Renal cortical epithelial cell (primary cell): Measurements from ENCODE around the gene S1PR1. TPM values are rescaled to one million over a fixed set of nuclear protein-coding genes. Genes with fewer than 3 reads are reported as not detected.
A peak's percentile ranks its signal among the peaks of the same experiment; 100 is the strongest.

Experiments
- DNase-seq: peaks from one replicate; pipeline ENCODE4 v3.0.0-alpha.2; 2011; ENCODE audit warnings: low read depth
- total RNA-seq: library from RNA; depleted of rRNA; stranded (reverse); fragments of >200 nt; gene quantifications from 2 replicates; pipeline ENCODE4 v1.2.3, GENCODE V29; 2014

The S1PR1 gene
- total RNA-seq, 1 donor from 2014 or later, result 8.2 TPM

DNA sequence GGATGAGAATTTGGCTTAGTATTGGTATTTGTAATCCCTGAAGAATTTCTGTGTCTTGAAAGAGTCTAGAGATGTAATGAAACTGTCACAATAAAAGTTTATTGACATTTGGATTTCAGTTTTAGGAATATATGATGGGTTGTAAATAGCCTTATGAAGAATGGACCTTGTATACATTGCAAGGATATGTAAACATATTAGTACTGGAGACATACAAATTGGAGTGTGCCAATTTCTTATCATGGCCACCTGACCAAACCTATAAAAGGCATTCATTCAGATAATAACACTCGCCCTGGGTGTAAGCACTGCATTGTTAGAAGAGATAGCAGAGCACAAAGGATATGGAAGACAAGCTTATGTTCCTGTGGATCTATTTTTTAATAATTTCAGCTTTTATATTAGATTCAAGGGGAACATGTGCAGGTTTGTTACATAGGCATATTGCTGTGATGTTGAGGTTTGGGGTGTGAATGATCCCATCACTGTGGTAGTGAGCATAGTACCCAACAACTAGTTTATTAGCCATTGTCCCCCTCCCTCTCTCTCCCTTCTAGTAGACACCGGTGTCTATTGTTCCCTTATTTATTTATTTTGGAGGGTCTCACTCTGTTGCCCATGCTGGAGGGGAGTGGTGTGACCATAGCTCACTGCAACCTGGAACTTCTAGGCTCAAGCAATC, 8.6 kb downstream of the S1PR1 start:
- no peak for DNase-seq

DNA sequence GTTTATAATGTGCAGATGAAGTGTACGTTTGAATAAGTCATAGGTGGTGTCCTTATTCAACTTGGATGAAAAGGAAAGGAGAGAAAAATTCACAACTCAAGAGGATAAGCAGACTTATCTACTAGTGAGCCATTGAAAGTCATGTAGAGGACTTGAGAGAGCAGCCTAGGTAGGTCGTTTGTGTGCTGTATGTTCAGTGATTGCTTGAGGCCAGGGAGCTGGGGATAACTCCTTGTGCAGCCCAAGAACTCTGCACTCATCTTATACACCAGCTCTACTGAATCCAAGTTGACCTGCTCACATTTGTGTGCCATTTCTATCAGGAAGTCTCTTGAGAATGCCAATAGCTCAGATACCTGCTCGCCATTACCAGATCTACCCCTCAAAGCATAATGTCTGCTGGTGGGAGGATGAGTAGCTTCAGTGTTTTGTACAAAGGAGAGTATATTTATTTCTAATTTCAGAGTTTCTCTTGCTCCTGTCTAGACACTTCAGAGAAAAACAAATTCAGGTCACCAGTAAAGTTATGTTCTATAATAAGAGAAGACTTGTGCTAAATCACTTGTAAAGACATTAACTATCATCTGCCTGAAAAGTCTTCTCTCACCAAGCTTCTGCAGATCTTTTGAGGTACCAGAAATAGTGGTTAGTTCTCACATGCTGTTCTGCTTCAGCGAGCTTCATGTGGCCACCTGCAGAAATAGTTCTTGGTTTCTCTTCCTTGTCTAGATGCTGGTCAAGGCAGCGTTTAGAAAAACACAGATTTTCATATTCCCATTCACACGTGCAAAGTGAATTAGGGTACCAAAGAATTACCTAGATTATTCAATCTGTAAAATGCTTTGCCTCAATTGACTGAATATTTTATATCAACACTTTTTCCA, 10.8 kb downstream of the S1PR1 start:
- DNase-seq, result peak; percentile 36

DNA sequence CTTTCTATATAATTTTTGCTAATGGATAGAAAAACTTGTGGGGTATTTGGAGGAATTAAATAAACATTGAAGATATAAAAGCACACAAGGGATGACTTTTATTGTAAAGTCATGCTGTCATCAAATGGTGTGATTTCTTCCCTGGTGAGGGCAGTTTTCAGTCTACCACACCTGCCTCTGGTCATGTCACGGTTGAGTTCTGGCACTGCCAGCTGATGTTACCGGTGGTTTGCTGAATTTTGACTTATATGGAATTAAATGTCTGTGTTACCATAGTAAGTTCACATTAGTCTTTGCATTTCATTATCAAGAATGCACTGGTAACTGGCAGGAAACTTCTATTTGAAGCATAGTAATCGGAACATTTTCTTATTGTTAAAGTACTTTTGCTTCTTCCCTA, 13.4 kb downstream of the S1PR1 start:
- DNase-seq, result no peak

DNA sequence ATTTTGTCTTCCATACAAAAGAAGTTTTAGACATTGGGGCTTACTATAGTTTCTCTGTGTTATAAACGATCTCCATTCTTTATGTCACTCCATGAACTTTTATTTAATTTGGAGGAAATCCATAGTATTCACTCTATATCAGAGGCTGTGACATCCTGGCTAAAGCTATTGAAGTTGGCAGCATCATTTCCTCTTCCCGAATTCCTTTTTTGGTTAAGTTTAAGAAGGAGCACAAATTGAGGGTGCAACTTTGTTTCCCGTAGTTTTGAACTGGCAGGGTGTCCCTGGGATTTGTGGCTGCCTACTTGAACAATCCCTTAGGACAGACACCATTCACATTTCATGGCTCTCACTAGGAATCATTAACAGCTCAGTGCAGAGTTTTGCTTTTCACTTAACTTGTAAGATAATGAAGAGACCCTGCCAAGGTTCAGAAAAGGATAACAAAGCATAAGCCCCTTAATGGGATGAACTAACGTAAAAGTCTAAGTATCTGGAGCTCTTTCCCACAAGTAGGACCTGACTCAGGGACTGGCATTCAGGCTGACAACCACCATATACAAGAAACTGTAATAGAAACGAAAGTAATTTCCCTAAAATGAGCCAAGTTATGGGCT, 13.9 kb downstream of the S1PR1 start:
- peak; percentile 30 for DNase-seq

DNA sequence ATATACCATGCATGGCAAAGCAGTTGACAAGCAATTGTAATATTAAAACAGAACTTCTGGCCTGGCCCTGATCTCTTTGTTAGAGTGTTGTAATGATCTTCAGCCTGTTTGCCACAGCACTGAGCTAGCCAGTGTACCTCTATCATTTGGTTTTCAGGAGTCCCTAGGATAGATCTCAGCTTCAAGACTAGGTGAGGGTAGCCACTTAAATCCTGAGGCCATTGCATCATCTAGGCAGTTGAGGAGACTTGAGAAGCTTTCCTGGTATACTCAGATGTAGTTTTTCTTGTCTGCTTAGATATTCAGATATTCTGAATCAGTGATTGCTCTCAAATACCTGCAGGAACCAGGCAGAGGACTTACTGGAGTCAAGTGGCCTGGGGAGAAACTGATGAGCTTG, 14.7 kb downstream of the S1PR1 start:
- no peak for DNase-seq

DNA sequence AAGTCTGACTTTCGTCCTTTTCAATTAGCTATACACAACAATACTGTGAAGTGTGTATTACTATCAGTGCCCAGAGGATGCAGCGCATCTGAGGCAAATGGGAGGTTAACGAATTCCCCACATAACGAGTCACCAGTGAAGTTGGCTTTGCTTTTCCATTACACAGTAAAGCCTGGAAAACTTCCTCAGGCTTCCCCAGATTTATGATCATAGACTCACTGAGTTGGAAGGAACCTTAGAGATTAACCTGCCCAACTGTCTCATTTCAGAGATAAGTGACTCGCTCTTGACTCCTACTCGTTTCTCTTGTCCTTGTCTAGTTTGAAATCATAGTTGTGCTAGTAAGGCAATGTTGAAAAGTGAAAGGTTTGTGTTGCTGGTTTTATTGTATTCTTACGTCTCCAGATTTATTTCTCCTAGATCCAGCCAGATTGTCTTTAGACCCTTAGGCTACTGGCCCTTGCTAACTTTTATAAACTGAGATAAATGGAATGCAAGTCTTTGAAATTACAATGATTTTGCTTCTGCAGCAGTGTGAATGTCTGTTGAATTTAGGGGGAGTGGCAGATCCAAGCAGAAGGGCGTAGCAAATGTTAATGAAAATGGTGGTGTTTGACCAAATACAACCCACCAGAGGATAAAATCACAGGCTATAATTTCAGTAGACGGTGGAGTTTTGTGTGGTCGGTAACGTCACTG, 17.3 kb downstream of the S1PR1 start:
- DNase-seq, result peak; percentile 50

DNA sequence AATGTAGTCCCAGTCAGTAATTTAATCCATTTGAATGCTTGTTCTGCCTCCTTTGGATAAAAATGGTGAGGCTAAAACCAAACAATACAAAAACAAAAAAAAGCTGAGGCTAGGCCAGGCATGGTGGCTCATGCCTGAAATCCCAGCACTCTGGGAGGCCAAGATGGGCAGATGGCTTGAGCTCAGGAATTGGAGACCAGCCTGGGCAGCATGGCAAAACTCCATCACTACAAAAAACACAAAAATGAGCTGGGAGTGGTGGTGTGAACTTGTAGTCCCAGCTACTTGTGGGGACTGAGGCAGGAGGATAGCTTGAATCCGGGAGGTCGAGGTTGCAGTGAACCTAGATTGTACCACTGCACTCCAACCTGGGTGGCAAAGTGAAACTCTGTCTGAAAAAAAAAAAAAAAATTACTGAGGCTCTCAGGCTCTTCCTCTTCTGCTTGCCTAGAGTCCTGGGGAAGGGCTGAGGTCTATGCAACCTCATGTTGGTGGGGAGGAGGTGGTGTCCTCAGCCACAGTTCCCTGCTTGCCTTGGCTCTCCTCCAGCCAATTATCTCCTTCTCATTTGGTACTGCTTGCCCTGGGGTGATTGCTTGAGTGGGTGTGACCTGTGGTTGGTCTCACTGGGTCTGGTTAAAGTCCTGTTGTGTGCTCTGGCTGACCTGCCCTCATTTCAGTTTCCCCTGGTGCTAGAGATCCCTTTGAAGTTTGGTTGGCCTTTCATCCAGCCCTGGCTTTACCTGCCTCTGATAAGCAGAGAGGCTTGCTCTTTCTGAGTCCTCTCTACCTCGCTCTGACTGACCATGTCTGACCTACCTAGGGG, 20.9 kb downstream of the S1PR1 start:
- peak; percentile 88 for DNase-seq

DNA sequence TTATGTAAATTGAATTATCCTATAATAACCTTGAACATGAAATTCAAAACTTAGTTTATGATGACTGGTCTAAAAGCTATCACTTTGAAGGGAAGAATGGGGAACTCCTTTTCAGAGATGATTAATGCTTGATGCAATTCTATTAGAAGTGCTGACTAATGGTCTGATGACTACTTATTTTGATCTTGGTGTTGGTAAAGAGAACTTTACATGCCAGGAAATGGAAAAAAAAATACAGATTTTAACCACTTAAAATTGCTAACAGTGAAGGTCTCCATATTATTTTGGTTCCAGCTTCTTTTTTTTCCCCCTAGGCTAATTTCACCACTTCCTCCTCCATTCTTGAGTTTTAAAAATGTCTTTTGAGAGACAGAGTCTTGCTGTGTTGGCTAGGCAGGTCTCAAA, 22.9 kb downstream of the S1PR1 start:
- peak; percentile 94 for DNase-seq

DNA sequence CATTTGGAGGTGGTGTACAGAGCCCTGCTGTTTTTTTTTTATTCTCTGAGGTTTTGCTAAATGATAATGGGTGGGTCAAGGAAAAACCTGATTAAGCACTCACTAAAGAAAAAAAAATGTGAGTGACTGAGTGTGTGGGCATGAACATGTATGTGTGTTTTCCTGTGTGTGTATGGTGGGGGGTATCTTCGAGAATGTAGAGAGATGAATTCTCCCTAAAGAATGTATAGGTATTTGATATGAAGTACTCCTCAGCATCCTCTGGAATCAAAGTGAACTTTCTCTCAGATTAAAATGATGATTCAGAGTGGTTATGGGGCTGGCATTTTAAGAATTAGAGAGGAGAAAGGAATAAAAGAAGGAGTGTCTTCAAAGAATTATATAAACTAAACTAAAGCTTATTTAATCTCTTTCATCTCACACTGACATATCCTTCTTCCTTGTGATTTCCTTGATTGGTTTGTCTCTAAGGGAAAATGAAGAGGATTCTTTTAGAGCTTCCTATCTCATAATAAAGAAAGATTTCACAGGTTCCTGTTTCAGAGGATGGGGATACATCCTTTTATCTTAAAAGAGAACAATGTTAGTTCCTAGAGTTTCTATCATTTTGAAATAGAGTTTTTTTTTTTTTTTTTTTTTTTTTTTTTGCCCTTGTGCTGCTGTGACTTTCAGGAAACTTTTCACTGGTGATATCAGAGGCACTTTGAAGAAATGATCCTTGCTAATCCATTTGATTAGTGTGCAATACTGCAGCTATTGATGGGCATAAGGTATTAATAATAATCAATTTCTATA, 23.9 kb downstream of the S1PR1 start:
- DNase-seq, result peak; percentile 16

DNA sequence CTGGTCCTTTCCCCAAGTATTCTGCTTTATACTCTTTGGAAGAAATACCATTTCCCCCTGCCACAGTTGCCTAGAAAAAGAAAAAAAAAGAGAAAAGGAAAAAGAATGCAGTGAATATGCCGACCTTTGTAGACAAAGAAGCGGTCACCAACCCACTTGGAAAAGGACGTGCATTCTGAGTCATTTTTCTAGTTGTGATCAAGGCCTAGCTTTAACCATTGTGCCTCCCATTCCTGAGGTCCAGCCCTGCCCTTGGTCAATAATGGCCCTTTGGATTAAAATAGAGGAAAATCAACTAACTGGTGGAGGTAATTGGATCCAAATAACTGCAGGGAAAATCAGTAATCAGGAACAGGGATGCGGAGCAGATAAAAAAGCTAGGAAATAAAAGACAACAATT, 24.8 kb downstream of the S1PR1 start:
- DNase-seq, result peak; percentile 29

DNA sequence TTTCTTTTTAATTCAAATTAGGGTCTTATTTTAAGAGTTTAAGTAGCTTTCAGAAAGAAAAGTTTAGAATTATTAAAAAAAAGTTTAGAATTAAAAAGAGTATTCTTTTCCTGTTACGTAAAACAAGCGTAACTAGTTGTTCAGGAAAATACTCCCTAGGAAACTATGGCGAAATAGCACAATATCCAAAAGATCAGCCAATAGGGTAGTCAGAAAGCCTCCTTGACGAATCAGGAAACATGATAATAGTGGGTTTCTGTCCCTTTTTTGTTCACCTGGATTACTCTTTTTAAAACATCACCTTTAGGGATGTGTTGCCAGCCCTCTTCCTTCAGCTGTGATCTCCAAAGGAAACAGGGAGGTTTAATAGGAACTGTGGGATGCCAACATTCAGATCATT, 25.2 kb downstream of the S1PR1 start:
- no peak for DNase-seq

DNA sequence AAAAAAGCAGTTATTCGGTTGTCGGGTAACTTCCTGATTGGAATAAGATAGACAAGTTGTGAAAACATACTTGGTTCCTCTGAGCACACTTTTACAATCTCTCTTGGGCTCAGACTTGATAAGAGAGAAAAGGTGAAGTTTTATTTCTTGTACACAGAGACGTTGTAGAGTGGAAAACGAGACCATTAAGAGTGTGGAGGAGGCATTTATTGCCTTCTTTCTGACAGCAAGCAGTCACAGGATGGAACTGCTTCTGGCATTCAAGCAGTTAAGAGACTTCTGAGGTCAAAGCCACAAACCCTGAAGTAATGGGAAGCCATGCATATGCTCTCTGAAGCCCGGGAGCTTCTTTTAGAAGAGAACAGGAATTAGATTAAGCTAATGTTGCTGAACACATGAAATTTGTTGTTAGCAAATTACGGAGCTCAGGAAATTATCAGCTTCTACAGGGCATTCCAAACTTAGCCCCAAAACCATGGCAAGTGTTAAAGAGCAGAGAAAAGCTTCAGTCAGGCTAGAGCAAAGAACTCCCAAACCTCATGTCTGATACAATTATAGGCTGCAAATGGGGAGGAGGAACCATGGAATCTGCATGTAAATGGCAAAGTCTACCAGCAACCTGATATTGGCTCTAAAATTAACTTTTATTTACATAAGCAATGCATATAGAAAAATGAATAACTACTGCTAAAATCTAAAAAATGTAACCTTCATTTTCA, 26.0 kb downstream of the S1PR1 start:
- peak; percentile 66 for DNase-seq

DNA sequence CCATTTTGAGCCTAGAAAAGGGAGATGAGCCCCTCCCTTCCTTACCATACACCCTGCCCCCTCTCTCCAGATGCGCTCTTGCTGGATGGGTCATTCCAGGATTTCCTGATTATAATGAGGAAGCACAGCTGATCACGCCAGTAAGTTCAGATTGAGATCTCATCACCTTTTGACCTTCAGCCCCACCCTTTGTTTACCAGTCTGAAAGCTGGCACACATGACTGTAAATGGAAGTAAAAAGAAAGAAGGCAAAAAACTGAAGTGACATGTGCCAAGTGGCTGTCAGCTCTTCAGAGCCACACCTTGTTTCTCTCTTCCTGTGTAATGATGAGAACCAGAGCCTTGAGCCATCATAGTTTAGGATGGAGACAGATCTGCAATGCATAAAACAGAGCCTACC, 27.9 kb downstream of the S1PR1 start:
- DNase-seq, result peak; percentile 15

DNA sequence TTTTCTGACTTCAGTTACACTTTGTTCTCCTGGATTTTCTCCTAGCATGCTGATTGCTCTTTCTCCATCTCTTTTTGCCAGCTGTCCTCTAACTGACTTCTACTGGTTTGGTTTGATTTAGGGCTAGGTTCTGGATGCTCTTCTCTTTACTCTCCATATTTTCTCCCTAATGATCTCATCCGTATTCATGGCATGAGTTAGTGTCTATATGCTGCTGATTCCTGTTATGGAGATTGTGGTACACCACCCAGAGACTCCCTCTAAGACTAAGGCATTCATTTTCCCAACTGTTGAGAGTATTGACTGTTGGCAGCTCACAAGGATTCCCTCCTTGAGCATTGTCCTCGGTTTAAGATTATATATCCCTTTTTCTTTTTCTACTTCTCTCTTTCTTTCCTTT, 28.9 kb downstream of the S1PR1 start:
- DNase-seq, result no peak

DNA sequence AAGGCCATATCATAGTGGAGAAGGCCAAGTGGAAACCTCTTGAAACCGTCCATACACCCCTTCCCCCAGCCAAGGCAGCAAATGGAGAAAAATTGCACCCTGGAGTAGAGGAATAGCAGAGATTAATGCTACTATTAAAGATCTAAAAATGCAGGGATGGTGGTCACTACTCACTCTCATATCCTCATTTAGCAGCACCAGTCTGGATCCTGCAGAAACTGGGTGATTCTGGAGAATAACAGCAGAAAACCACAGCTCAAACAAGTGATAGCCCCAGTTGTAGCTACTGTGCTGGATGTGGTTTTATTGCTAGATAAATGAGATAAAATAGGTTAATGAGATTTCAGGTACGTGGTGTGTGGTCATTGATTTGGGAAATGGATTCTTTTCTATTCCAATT, 30.3 kb downstream of the S1PR1 start:
- DNase-seq, result no peak

DNA sequence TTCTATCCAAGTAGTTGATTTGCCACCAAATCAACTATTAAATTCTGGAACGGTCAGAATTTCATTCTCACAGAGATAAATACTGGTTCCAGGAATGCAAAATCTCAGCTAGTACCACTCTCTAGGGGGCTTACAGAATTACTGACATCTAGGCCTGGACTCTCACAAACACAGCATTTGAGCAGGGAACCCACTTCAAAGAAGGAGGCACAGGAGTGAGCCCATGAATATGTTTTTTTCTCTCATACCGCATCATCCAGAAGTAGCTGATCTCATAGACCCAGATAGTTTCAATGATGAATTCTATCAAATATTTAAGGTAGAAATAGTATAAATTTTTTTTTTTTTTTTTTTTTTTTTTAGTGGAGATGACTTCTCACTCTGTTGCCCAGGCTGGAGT, 32.1 kb downstream of the S1PR1 start:
- DNase-seq, result no peak

DNA sequence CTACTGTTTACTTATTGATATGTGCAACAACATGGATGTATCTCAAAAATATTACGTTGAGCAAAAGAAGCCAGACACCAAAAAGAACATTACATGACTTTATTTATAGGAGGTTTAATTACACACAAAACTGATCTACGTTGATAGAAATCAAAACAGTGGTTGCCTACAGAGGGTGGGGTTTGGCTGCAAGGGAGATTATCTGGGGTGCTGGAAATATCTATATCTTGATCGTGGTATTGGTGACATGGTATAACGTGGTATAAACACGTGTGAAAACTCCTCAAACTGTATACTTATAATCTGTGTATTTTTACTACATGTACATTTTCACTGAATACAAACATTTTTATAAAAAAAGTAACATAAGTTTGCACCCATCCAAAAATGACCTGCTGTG, 38.9 kb downstream of the S1PR1 start:
- no peak for DNase-seq

DNA sequence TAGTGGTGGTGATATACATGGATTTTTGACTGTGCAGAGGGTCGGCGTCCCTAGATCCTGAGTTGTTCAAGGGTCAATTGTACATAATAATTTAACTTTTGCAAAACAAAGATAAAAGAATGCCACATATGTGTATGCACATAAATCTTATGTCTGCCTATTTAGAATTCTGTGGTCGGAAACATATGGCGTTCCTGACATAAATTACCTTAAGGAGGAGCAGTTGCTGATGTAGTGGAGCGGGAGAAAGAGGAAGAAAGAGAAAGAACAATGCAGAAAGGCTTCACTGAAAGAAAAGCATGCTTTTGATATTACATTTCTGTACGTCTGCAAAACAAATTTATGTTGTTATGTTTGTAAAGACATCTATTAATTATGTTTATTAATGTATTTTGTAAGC, 40.0 kb downstream of the S1PR1 start:
- no peak for DNase-seq

DNA sequence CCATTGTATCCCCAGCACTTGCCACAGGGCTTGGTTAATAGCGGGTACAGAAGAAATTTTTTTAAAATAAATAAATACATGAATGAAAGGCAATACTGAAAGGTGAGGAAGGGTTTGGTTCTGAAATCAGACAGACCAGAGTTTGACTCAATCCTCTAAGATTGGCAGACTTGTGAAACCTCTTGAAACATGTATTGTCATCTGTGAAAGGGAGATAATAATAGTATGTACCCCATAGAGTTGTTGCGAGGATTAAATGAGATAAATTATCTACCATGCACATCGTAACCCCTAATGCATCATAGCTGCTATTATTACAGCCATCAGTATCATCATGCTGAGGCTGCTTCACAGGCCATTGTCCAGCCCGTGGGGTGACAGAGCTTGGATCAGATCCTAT, 41.4 kb downstream of the S1PR1 start:
- DNase-seq, result no peak

DNA sequence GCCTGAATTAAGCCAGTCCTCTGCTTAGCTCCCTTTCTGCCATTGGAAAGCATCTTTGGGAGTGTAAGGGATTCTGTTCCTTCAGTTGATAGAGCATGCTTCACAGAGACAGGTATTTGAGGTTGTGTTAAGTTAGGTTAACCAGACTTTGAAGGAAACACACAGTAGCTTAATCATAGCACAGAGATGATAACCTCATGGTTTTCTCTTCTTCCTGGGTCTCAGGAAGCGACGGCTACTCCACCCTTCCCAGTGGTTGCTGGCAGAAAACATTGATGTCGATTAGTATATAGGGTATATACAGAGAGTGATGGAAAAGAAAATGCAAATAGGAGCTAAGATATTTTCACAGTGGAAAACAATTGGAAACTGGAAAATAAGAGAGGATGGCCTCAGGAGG, 42.0 kb downstream of the S1PR1 start:
- DNase-seq, result no peak
